Liver (tissue), 9 donors: Measurements from ENCODE around the gene PLXNA2. TPM values are rescaled to one million over a fixed set of nuclear protein-coding genes. Genes with fewer than 3 reads are reported as not detected.

Experiments used
- DNase-seq: peaks from one replicate; pipeline ENCODE4 v3.0.0-alpha.2; 2017; ENCODE audit warnings: low spot score
- H3K27ac ChIP-seq, 2 donors: one replicate each; pipeline ENCODE4 v1.7.0; 2013; ENCODE audit warnings: inconsistent platforms in 2 of 2, low read length in 2 of 2, control low read depth in 1 of 2, low read depth in 1 of 2, mild to moderate bottlenecking in 1 of 2
- H3K27me3 ChIP-seq, 4 donors: one replicate each; pipeline versions ENCODE4 v1.6.1 to v1.7.0; 2013; ENCODE audit warnings: low read length in 3 of 4, inconsistent platforms in 1 of 4, mild to moderate bottlenecking in 1 of 4, moderate library complexity in 1 of 4; ENCODE audit not compliant: control insufficient read depth in 4 of 4, insufficient read depth in 4 of 4
- H3K36me3 ChIP-seq, 4 donors: one replicate each; pipeline versions ENCODE4 v1.6.1 to v1.7.0; 2013; ENCODE audit warnings: low read length in 3 of 4, mild to moderate bottlenecking in 3 of 4, low read depth in 1 of 4, moderate library complexity in 1 of 4; ENCODE audit not compliant: control insufficient read depth in 4 of 4, insufficient read depth in 3 of 4
- H3K4me1 ChIP-seq, 4 donors: one replicate each; pipeline versions ENCODE4 v1.6.1 to v1.7.0; 2013; ENCODE audit warnings: low read length in 3 of 4, mild to moderate bottlenecking in 3 of 4, moderate library complexity in 1 of 4; ENCODE audit not compliant: control insufficient read depth in 4 of 4, insufficient read depth in 4 of 4
- H3K4me3 ChIP-seq, 3 donors: one replicate each; pipeline versions ENCODE4 v1.6.1 to v1.7.0; 2013; ENCODE audit warnings: low read length in 3 of 3, control low read depth in 1 of 3, low read depth in 1 of 3, mild to moderate bottlenecking in 1 of 3
- H3K9ac ChIP-seq, 2 donors: one replicate each; pipeline ENCODE4 v1.7.0; 2013; ENCODE audit warnings: low read length in 2 of 2, mild to moderate bottlenecking in 2 of 2, moderate library complexity in 2 of 2, control low read depth in 1 of 2, low read depth in 1 of 2
- H3K9me3 ChIP-seq, 4 donors: one replicate each; pipeline versions ENCODE4 v1.6.1 to v1.7.0; 2013; ENCODE audit warnings: low read length in 3 of 4; ENCODE audit not compliant: control insufficient read depth in 4 of 4
- EGR1 ChIP-seq, 2 donors: IDR thresholded peaks; 2 replicates each; pipeline ENCODE4 v1.6.1; 2016 to 2018; ENCODE audit warnings: antibody characterized with exemption in 2 of 2, low read depth in 2 of 2
- FOXA1 ChIP-seq: IDR thresholded peaks from 2 replicates; pipeline ENCODE4 v1.6.1; 2016; ENCODE audit warnings: antibody characterized with exemption
- FOXA2 ChIP-seq: IDR thresholded peaks from 2 replicates; pipeline ENCODE4 v1.6.1; 2016; ENCODE audit warnings: antibody characterized with exemption
- GABPA ChIP-seq, 2 donors: IDR thresholded peaks in 1 of 2; conservative IDR thresholded peaks in 1 of 2; 2 replicates each; pipeline ENCODE4 v1.6.1; 2016; ENCODE audit warnings: antibody characterized with exemption in 2 of 2, mild to moderate bottlenecking in 1 of 2, moderate library complexity in 1 of 2
- HNF4A ChIP-seq, 2 donors: conservative IDR thresholded peaks; 2 replicates each; pipeline ENCODE4 v1.6.1; 2016; ENCODE audit warnings: antibody characterized with exemption in 2 of 2, mild to moderate bottlenecking in 2 of 2
- HNF4G ChIP-seq: IDR thresholded peaks from 2 replicates; pipeline ENCODE4 v1.6.1; 2016; ENCODE audit warnings: antibody characterized with exemption
- JUND ChIP-seq, 2 donors: IDR thresholded peaks; 2 replicates each; pipeline ENCODE4 v1.6.1; 2016; ENCODE audit warnings: antibody characterized with exemption in 2 of 2
- NR2F2 ChIP-seq: IDR thresholded peaks from 2 replicates; pipeline ENCODE4 v1.6.1; 2016; ENCODE audit warnings: antibody characterized with exemption
- RAD21 ChIP-seq, 2 donors: IDR thresholded peaks; 2 replicates each; pipeline ENCODE4 v1.6.1; 2016; ENCODE audit warnings: antibody characterized with exemption in 2 of 2, mild to moderate bottlenecking in 2 of 2
- REST ChIP-seq: IDR thresholded peaks from 2 replicates; pipeline ENCODE4 v1.6.1; 2016; ENCODE audit warnings: antibody characterized with exemption, mild to moderate bottlenecking
- RXRA ChIP-seq, 2 donors: IDR thresholded peaks; 2 replicates each; pipeline ENCODE4 v1.6.1; 2017 to 2018; ENCODE audit warnings: antibody characterized with exemption in 2 of 2, mild to moderate bottlenecking in 1 of 2
- SP1 ChIP-seq: IDR thresholded peaks from 2 replicates; pipeline ENCODE4 v1.6.1; 2018; ENCODE audit warnings: antibody characterized with exemption, mild to moderate bottlenecking
- TAF1 ChIP-seq: conservative IDR thresholded peaks from 2 replicates; pipeline ENCODE4 v1.6.1; 2016; ENCODE audit warnings: antibody characterized with exemption, mild to moderate bottlenecking
- YY1 ChIP-seq: IDR thresholded peaks from 2 replicates; pipeline ENCODE4 v1.6.1; 2016; ENCODE audit warnings: antibody characterized with exemption, mild to moderate bottlenecking
- WGBS: extraction: QIAGEN DNeasy Blood & Tissue Kit; methylation state at CpG from one replicate; pipeline ENCODE4 v1.1.7; 2013; 5-methylcytosine and 5-hydroxymethylcytosine counted together
- polyA plus RNA-seq, 2 donors: library from polyadenylated mRNA; stranded (reverse) in 1 of 2; unstranded in 1 of 2; fragments of 200-250 nt in 1 of 2; fragments of >200 nt in 1 of 2; fragmentation: Nextera tagmentation in 1 of 2; extraction: Ambion mirVana in 1 of 2; gene quantifications; one replicate each; pipeline versions ENCODE4 v1.2.1 to v1.2.3, GENCODE V29; 2013 to 2015
- total RNA-seq, 2 donors: library from RNA; depleted of rRNA; stranded (reverse); fragments of >200 nt; gene quantifications; one replicate each; pipeline ENCODE4 v1.2.3, GENCODE V29; 2014
- TF ChIP-seq, protein P1 (sequence below): IDR thresholded peaks from 2 replicates; pipeline ENCODE4 v1.6.1; 2016; ENCODE audit warnings: antibody characterized with exemption
- TF ChIP-seq, protein P2 (sequence below): IDR thresholded peaks from 2 replicates; pipeline ENCODE4 v1.6.1; 2016; ENCODE audit warnings: antibody characterized with exemption
- TF ChIP-seq, protein P3 (sequence below): fragments of 150-350 bp; IDR thresholded peaks from 2 replicates; pipeline ENCODE4 v1.5.1; 2017; ENCODE audit warnings: improper control_type of control experiment, low read depth, low read length; ENCODE audit not compliant: missing input control
- TF ChIP-seq, protein P4 (sequence below): IDR thresholded peaks from 2 replicates; pipeline ENCODE4 v1.6.1; 2016; ENCODE audit warnings: antibody characterized with exemption
- donor health status: healthy.
- donor health status: healthy.
- donor health status: healthy.
- donor health status: healthy.
- donor health status: healthy.

The PLXNA2 gene
- total and polyA plus RNA-seq, 4 donors = 1.8 to 9.2 (median 2.8) TPM

GRCh38 chr1:208015255-208015654, 228.9 kb downstream of the PLXNA2 start:
- WGBS = 75% methylated on average over 6 of the region's 6 CpGs
- no peak overlapping the region for H3K27ac ChIP-seq
- no peak for TF ChIP-seq EGR1 (IDR thresholded peaks at IDR 0.05; ENCODE audit: low read depth in 2 of 2)
- TF ChIP-seq FOXA1 = no peak
- no peak for TF ChIP-seq JUND (IDR thresholded peaks at IDR 0.05)
- no peak for TF ChIP-seq REST
- DNase-seq = no peak
- H3K36me3 ChIP-seq = no peaks in the 10 kb centered on the region
- H3K9ac ChIP-seq = no peak overlapping the region
- H3K4me1 ChIP-seq = no peaks in the 10 kb centered on the region
- H3K27me3 ChIP-seq = no peaks in the 10 kb centered on the region
- no peak overlapping the region for H3K4me3 ChIP-seq
- H3K9me3 ChIP-seq = no peaks in the 10 kb centered on the region

DNA sequence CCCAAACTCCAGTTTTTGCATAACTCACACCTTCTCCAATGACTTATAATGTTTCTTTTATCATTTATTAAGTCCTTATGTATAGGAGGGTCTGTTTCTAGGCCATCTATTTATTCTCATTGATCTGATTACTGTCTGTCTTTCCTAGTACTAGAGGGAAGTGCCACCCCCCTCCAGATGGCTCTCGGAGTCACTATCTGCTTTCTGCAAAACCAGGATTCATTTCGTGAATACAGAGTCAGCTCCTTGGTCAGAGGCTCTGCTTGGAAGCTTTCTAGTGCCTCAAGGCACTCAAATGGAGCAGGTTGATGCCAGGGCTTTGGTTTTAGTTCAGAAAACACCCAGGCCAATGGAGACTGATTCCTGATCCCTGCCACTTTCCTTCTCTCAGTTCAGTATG, 231.0 kb downstream of the PLXNA2 start:
- Histone ChIP-seq H3K36me3 (no peaks in the 10 kb centered on the region), H3K9ac (no peak overlapping the region), H3K4me3 (no peak overlapping the region), H3K27me3 (no peaks in the 10 kb centered on the region), H3K27ac (no peak overlapping the region), H3K4me1 (no peaks in the 10 kb centered on the region), H3K9me3 (no peaks in the 10 kb centered on the region)
- 87% methylated on average over 2 of the region's 2 CpGs for WGBS
- TF ChIP-seq NR2F2 (no peak), REST (no peak), SP1 (no peak), RXRA (IDR thresholded peaks at IDR 0.05) (no peak), HNF4G (no peak), TAF1 (no peak), FOXA1 (no peak), EGR1 (IDR thresholded peaks at IDR 0.05; ENCODE audit: low read depth in 2 of 2) (no peak), YY1 (no peak), HNF4A (conservative IDR thresholded peaks at IDR 0.05) (no peak), JUND (IDR thresholded peaks at IDR 0.05) (no peak), GABPA (IDR thresholded peaks at IDR 0.05 in 1 of 2, conservative IDR thresholded peaks at IDR 0.05 in 1 of 2) (no peak), RAD21 (IDR thresholded peaks at IDR 0.05) (no peak), FOXA2 (no peak)
- TF ChIP-seq, protein P1, sequence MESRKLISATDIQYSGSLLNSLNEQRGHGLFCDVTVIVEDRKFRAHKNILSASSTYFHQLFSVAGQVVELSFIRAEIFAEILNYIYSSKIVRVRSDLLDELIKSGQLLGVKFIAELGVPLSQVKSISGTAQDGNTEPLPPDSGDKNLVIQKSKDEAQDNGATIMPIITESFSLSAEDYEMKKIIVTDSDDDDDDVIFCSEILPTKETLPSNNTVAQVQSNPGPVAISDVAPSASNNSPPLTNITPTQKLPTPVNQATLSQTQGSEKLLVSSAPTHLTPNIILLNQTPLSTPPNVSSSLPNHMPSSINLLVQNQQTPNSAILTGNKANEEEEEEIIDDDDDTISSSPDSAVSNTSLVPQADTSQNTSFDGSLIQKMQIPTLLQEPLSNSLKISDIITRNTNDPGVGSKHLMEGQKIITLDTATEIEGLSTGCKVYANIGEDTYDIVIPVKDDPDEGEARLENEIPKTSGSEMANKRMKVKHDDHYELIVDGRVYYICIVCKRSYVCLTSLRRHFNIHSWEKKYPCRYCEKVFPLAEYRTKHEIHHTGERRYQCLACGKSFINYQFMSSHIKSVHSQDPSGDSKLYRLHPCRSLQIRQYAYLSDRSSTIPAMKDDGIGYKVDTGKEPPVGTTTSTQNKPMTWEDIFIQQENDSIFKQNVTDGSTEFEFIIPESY = no peak
- TF ChIP-seq, protein P2, sequence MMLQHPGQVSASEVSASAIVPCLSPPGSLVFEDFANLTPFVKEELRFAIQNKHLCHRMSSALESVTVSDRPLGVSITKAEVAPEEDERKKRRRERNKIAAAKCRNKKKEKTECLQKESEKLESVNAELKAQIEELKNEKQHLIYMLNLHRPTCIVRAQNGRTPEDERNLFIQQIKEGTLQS = no peak
- TF ChIP-seq, protein P3, sequence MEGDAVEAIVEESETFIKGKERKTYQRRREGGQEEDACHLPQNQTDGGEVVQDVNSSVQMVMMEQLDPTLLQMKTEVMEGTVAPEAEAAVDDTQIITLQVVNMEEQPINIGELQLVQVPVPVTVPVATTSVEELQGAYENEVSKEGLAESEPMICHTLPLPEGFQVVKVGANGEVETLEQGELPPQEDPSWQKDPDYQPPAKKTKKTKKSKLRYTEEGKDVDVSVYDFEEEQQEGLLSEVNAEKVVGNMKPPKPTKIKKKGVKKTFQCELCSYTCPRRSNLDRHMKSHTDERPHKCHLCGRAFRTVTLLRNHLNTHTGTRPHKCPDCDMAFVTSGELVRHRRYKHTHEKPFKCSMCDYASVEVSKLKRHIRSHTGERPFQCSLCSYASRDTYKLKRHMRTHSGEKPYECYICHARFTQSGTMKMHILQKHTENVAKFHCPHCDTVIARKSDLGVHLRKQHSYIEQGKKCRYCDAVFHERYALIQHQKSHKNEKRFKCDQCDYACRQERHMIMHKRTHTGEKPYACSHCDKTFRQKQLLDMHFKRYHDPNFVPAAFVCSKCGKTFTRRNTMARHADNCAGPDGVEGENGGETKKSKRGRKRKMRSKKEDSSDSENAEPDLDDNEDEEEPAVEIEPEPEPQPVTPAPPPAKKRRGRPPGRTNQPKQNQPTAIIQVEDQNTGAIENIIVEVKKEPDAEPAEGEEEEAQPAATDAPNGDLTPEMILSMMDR = no peak
- TF ChIP-seq, protein P4, sequence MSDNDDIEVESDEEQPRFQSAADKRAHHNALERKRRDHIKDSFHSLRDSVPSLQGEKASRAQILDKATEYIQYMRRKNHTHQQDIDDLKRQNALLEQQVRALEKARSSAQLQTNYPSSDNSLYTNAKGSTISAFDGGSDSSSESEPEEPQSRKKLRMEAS = no peak
- DNase-seq = no peak
